Bronchial epithelial cell (primary cell): Measurements from ENCODE around the gene RAPSN. TPM values are rescaled to one million over a fixed set of nuclear protein-coding genes. Genes with fewer than 3 reads are reported as not detected.

ENCODE experiments used
- DNase-seq: peaks from one replicate; pipeline ENCODE4 v3.0.0-alpha.2; 2010; ENCODE audit warnings: low read depth
- FAIRE-seq: peaks from 2 replicates; lab custom pipeline; 2011; peaks lifted over from hg19 to GRCh38; lab: Jason Lieb, UNC
- H3K27me3 ChIP-seq: 2 replicates; pipeline ENCODE4 v1.5.1; 2011; ENCODE audit warnings: low read length; ENCODE audit not compliant: control insufficient read depth, insufficient read depth
- H3K36me3 ChIP-seq: 2 replicates; pipeline ENCODE4 v1.5.1; 2011; ENCODE audit warnings: low read length; ENCODE audit not compliant: control insufficient read depth, insufficient read depth
- H3K4me3 ChIP-seq: 2 replicates; pipeline ENCODE4 v1.5.1; 2011; ENCODE audit warnings: mild to moderate bottlenecking, low read depth, low read length, control low read depth
- CTCF ChIP-seq: IDR thresholded peaks from 2 replicates; pipeline ENCODE4 v1.5.1; 2011; ENCODE audit warnings: mild to moderate bottlenecking, moderate library complexity, low read length, control low read depth, inconsistent platforms; ENCODE audit not compliant: insufficient read depth, severe bottlenecking
- total RNA-seq: library from RNA; depleted of rRNA; stranded (reverse); fragments of >200 nt; gene quantifications from 2 replicates; pipeline ENCODE4 v1.2.1, GENCODE V29; 2014

Gene RAPSN
- total RNA-seq, 1 donor from 2014 or later = 0.26 TPM

DNA sequence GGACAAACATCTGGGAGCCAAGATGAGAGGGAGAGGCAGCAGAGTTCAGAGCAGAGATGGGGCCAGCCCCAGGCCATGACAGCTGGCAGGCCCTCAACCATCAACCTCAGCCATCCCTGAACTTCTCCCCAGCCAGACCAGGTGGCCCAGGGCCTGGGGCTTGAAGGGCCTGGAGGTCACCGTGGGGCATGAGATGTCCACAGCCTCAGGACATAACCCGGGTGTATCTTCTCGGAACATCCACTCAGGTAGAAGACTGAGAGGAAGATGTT is 53.0 kb downstream of the RAPSN start:
- H3K27me3 ChIP-seq = no peaks in the 10 kb centered on the region
- DNase-seq (no peak), FAIRE-seq (no peak)
- H3K4me3 ChIP-seq = no peak overlapping the region
- TF ChIP-seq CTCF = no peak
- H3K36me3 ChIP-seq = no peaks in the 10 kb centered on the region

DNA sequence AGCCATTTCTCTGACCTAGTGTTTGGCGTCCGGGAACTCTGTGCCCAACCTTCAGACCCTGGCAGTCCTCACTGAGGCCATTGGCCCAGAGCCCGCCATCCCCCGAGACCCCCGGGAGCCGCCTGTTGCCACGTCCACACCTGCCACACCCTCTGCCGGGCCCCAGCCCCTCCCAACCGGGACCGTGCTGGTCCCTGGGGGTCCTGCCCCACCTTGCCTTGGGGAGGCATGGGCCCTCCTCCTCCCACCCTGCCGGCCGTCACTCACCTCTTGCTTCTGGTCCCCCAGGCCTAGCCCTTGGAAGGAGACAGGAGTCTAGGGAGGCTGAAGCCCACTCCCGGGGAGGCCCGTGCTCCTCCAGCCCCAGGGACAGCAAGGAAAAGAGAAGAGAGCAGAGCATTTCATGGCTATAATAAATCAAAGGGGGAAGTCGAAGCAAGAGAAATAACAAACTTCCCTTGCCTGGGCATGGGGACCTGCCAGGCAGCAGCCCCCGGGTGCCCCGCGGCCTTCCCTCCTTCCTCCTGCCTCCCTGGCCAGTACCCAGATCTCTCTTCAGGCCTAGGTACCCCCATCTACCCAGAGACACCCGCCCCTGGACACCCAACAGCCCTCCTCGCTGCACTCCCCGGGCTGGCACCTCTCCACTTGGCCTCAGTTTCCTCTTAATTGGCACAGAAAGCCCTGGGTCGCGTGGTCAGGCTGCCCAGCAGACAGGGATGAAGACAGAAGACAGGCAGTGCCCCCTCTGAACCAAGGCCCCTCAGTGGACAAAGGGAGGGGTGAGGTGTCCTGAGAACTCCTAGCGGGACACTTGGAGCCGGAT is 53.5 kb downstream of the RAPSN start:
- H3K36me3 ChIP-seq = no peaks in the 10 kb centered on the region
- H3K4me3 ChIP-seq = no peak overlapping the region
- no peaks in the 10 kb centered on the region for H3K27me3 ChIP-seq
- DNase-seq (no peak), FAIRE-seq (no peak)
- no peak for TF ChIP-seq CTCF

- no peak for TF ChIP-seq CTCF
- H3K27me3 ChIP-seq = no peaks in the 10 kb centered on the region
- H3K4me3 ChIP-seq = no peak overlapping the region
- FAIRE-seq = no peak
- H3K36me3 ChIP-seq = no peaks in the 10 kb centered on the region
- no peak for DNase-seq
These were observed 54.4 kb downstream of the RAPSN start for GRCh38 chr11:47394322-47395222.

- FAIRE-seq (no peak), DNase-seq (no peak)
- no peak for TF ChIP-seq CTCF
- Histone ChIP-seq H3K27me3 (no peaks in the 10 kb centered on the region), H3K4me3 (no peak overlapping the region), H3K36me3 (no peaks in the 10 kb centered on the region)
These were observed 55.0 kb downstream of the RAPSN start for GRCh38 chr11:47394050-47394321.

- no peak for FAIRE-seq
- H3K27me3 ChIP-seq = no peaks in the 10 kb centered on the region
- H3K4me3 ChIP-seq = no peak overlapping the region
- no peaks in the 10 kb centered on the region for H3K36me3 ChIP-seq
- DNase-seq = no peak
- TF ChIP-seq CTCF = no peak
These were observed 55.5 kb downstream of the RAPSN start for GRCh38 chr11:47393163-47394049.
